NB4 (cell line): ENCODE data around the gene SLC35A3.

ENCODE experiments used
- POLR2A ChIP-seq: IDR thresholded peaks from 2 replicates; pipeline ENCODE4 v1.6.1; 2011; ENCODE audit warnings: mild to moderate bottlenecking; ENCODE audit not compliant: insufficient read length; ENCODE audit errors: extremely low read depth
- TF ChIP-seq, protein P1 (sequence below): IDR thresholded peaks from one replicate; pipeline ENCODE4 v1.5.1; 2012; ENCODE audit warnings: low read depth, low read length

DNA sequence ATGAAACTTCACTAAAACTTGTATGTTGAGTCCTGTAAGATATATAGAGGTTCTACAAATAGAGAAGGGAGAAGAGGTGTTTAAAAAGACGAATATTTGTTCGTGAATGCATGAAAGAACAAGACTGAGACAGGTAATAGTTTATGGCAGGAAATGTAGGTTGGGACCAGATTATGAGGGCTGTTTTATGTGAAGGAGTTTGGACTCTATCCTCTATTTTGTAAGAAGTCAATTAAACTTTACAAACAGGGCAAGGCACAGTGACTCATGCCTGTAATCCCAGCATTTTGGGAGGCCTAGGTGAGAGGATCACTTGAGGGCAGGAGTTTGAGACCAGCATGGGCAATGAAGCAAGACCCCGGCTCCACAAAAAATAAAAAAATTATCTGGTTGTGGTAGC lies 5.7 kb downstream of the SLC35A3 start:
- no peak for TF ChIP-seq POLR2A
- TF ChIP-seq, protein P1, sequence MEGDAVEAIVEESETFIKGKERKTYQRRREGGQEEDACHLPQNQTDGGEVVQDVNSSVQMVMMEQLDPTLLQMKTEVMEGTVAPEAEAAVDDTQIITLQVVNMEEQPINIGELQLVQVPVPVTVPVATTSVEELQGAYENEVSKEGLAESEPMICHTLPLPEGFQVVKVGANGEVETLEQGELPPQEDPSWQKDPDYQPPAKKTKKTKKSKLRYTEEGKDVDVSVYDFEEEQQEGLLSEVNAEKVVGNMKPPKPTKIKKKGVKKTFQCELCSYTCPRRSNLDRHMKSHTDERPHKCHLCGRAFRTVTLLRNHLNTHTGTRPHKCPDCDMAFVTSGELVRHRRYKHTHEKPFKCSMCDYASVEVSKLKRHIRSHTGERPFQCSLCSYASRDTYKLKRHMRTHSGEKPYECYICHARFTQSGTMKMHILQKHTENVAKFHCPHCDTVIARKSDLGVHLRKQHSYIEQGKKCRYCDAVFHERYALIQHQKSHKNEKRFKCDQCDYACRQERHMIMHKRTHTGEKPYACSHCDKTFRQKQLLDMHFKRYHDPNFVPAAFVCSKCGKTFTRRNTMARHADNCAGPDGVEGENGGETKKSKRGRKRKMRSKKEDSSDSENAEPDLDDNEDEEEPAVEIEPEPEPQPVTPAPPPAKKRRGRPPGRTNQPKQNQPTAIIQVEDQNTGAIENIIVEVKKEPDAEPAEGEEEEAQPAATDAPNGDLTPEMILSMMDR: no peak
